Renal cortical epithelial cell (primary cell): ENCODE measurements around the gene TEX13A. TPM values are rescaled to one million over a fixed set of nuclear protein-coding genes. Genes with fewer than 3 reads are reported as not detected.

Experiments used
- DNase-seq: peaks from one replicate; pipeline ENCODE4 v3.0.0-alpha.2; 2011; ENCODE audit warnings: low read depth
- total RNA-seq: library from RNA; depleted of rRNA; stranded (reverse); fragments of >200 nt; gene quantifications from 2 replicates; pipeline ENCODE4 v1.2.3, GENCODE V29; 2014

Gene TEX13A
- total RNA-seq, 1 donor from 2014 or later, result not detected

DNA sequence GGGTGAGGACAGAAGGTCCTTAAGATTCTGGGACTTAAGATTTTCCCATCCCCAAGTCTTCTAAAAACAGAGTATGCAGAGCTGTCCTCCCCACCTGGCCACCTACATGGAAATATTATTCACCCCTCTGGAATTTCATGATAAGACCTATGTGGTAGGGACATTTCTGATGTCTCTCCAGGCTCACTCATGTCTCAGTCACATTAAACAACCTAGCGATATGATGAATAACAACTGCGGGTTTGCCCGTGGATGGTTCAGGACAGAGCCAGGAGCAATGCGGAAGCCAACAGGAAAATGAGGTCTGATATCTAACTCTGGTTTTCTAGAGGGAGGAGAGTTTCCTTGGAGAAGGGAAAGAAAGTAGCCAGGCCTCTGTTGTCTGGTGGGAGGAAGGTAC, 47.4 kb downstream of the TEX13A start:
- no peak for DNase-seq
